ENCODE measurements around the gene TSPAN15.

TSPAN15 gene

GRCh38 chr10:69418052-69418752 is 33.1 kb upstream of the TSPAN15 start:
- DNase-seq = no peak

GRCh38 chr10:69419096-69419743 is 32.0 kb upstream of the TSPAN15 start:
- no peak for DNase-seq

GRCh38 chr10:69419744-69420126 is 31.5 kb upstream of the TSPAN15 start:
- DNase-seq = no peak

GRCh38 chr10:69421611-69422308 is 29.5 kb upstream of the TSPAN15 start:
- DNase-seq = no peak

GRCh38 chr10:69422676-69423075 is 28.6 kb upstream of the TSPAN15 start:
- no peak for DNase-seq

GRCh38 chr10:69425041-69425440 is 26.2 kb upstream of the TSPAN15 start:
- no peak for DNase-seq

- DNase-seq = no peak
These were observed 25.6 kb upstream of the TSPAN15 start for GRCh38 chr10:69425511-69426298.

- no peak for DNase-seq
These were observed 24.9 kb upstream of the TSPAN15 start for GRCh38 chr10:69426376-69426727.

GRCh38 chr10:69428165-69428564 is 23.1 kb upstream of the TSPAN15 start:
- no peak for DNase-seq

GRCh38 chr10:69434169-69434568 is 17.1 kb upstream of the TSPAN15 start:
- DNase-seq = no peak

GRCh38 chr10:69434926-69435325 is 16.3 kb upstream of the TSPAN15 start:
- DNase-seq = no peak

- DNase-seq = no peak
These were observed 15.2 kb upstream of the TSPAN15 start for GRCh38 chr10:69435966-69436520.

GRCh38 chr10:69437321-69438259 is 13.7 kb upstream of the TSPAN15 start:
- DNase-seq = no peak

GRCh38 chr10:69438536-69439349 is 12.5 kb upstream of the TSPAN15 start:
- no peak for DNase-seq

- no peak for DNase-seq
These were observed 11.9 kb upstream of the TSPAN15 start for GRCh38 chr10:69439350-69439739.

GRCh38 chr10:69439813-69440506 is 11.3 kb upstream of the TSPAN15 start:
- no peak for DNase-seq

GRCh38 chr10:69443354-69443753 is 7.9 kb upstream of the TSPAN15 start:
- DNase-seq = no peak

- DNase-seq = no peak
These were observed 6.2 kb upstream of the TSPAN15 start for GRCh38 chr10:69445041-69445440.

GRCh38 chr10:69446229-69446628 is 5.0 kb upstream of the TSPAN15 start:
- no peak for DNase-seq

- DNase-seq = no peak
These were observed 4.6 kb upstream of the TSPAN15 start for GRCh38 chr10:69446650-69447151.

All from activated CD8-positive, alpha-beta memory T cell treated with anti-CD3 and anti-CD28 coated beads, Interleukin-2, amount 50 U/mL, for 48 hours (primary cell).